ENCODE data around the gene MAB21L2.
A peak's percentile ranks its signal among the peaks of the same experiment; 100 is the strongest.

MAB21L2 gene

DNA sequence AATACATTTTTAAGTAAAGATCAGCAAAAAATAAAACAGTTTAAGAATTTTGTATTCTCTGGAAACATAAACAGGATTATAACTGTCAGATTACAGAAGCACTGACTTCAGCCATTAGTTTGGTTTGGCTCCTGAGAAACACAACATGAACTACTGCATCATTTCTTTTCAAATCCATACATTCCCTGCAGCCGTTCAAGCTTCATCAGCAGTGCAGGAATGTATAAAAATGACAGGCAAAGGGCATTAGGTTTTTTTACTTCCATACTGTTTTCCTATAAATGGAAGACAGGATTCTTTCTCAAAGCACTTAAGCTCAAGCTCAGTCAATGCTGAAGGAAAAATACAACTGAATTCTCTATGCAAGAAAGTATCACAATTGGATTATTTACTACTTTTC, 4.2 kb upstream of the MAB21L2 start:
- DNase-seq (ENCODE audit: low read depth) = peak; percentile 67

DNA sequence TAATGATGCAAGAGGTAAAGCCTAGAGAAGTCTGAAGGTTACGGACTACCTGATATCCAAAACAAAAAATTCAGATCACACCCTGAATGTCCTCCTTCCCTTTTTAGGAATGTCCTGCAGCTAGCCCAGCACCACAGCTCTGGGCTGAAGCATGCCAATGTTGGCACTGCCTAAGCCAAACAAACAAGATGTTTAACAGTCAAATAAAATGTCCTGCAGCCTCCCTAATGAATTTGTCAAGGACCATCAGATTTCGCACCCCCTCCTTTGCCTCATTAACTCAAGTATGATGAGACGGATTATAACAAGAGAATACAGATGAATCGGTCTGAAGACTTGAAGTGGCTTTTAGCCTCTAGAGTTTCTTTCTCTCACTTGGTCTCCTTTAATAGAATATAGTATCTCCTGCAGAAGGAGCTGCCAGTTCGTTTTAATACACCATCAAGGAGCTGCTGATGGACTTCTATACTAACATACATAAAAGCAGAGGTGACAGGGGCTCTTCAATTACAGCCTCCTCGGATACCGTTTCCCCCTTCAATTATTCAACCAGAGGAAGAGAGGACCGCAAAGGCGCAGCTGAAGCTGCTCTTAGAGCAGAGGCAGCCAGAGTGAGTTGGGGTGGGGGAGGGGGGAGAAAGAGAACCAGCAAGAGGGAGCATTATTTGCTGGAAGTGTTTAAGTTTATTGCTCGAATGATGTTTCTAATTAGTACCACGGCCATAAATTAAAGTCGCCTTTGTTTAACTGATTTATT, 3.0 kb upstream of the MAB21L2 start:
- DNase-seq (ENCODE audit: low read depth) = peak; percentile 86

DNA sequence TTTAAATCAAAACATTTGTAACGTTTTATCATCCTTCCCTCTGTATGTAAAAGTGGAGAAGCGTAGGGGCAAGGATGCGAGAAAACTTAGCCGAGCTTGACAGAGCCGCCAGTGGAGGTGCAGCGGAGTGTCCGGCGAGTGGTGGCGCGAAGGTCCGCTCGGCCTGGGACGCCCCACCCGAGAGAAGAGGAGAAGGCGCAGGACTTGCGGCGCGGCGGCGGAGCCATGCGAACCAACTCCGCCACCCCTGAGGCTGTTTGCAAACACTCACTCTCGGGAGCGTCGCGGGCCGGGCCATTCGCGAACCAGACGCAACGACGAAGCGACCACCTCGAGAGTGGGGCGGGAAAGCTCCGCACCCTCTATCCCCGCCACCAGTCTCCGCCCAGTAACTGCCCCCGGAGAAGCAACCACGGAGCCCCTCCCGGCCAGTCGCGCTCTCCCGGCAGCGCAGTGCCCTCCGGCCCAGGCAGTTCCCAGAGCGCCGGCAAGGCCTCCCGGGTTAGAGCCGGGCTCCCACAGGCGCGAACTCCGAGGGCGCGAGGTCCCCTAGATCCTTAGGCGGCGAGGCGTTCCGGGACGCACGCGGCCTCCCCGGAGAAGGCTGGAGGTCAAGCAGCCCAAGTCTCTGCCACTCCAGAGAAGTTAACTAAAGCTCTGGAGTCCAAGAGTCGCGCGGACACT, 2.3 kb upstream of the MAB21L2 start:
- peak; percentile 53 for DNase-seq (ENCODE audit: low read depth)

DNA sequence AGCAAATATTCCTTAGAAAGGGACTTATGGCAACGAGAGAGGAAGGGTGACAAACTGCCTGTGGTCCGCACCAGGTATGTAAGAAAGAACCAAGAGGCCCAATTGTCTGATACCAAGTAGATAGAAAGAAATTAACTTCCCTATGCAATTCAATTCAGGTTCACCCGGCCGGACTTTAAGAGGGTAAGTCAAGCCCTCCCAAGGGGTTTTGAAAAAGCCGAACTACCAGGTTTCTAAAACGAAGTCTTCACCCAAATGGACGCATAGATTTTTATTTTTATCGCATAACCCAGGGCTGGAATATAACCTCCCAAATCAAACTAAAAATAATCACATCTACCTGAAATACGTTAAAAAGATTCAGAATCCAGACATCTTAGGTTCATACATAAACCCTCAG, 1.6 kb upstream of the MAB21L2 start:
- DNase-seq (ENCODE audit: low read depth) = no peak

DNA sequence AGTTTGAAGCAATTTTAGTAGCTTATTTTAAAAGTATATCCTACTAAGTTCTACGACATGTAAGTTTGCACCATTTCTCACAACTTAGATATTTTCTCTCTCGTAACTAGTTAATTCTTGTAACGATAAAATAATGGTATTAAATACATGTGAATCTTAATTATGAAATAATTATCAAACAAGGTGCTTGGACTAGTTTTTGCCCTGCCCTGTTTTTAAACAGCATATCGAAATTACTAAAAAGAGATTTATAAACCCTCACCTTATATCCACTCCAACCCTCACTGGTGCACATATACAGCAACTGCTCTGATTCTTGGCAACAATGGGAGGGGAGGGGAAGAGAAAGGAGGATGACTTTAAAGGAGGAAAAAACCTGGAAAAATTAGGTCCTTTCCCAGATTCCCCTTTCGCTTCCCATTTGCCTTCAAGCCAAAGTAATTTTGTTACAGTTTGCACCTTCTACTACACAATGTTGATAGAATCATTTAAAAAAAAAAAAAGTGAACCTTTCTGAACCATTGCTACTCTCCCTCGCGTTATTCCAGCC, 820 bp upstream of the MAB21L2 start:
- DNase-seq (ENCODE audit: low read depth) = peak; percentile 56

DNA sequence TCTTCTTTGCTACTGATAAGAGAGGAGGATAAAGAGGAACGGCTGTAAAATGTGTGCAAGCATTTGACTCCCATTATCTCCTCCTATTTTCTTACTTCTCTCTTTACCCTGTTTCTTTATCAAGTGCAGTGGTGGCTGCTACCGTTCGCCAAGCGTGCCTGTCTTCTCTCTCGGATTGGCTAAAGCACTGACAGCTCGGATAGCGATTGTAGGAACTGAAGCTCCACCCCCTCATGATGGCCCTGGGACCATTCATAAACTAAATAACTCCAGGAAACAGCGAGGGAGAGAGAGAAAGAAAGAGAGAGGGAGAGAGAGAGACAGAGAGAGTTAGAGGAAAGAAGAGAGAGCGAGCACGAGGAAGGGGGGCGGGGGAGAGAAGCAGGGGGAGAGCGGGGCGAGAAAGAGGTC, 305 bp upstream of the MAB21L2 start:
- DNase-seq (ENCODE audit: low read depth) = peak; percentile 100

DNA sequence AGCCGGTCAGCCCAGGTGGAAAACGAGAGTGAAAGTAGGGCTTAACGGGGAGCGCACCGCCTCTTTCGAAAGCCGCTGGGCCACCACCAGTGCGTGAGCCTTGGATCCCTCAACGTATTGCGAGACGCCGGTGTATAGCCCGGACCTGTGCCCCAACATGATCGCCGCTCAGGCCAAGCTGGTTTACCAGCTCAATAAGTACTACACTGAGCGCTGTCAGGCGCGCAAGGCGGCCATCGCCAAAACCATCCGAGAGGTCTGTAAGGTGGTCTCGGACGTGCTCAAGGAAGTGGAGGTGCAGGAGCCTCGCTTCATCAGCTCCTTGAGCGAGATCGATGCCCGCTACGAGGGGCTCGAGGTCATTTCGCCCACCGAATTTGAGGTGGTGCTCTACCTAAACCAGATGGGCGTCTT, 929 bp downstream of the MAB21L2 start:
- peak; percentile 45 for DNase-seq (ENCODE audit: low read depth)

DNA sequence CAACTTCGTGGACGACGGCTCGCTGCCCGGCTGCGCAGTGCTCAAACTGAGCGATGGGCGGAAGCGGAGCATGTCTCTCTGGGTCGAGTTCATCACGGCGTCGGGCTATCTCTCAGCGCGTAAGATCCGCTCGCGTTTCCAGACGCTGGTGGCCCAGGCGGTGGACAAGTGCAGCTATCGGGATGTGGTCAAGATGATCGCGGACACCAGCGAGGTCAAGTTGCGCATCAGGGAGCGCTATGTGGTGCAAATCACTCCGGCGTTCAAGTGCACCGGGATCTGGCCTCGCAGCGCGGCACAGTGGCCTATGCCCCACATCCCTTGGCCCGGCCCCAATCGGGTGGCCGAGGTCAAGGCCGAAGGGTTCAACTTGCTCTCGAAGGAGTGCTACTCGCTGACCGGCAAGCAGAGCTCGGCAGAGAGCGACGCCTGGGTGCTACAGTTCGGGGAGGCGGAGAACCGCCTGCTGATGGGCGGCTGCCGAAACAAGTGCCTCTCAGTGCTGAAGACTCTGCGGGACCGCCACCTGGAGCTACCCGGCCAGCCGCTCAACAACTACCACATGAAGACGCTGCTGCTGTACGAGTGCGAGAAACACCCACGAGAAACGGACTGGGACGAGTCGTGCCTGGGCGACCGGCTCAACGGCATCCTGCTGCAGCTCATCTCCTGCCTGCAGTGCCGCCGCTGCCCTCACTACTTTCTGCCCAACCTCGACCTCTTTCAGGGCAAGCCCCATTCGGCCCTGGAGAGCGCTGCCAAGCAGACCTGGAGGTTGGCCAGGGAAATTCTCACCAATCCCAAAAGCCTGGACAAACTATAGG, 1.5 kb downstream of the MAB21L2 start:
- DNase-seq (ENCODE audit: low read depth) = peak; percentile 48

DNA sequence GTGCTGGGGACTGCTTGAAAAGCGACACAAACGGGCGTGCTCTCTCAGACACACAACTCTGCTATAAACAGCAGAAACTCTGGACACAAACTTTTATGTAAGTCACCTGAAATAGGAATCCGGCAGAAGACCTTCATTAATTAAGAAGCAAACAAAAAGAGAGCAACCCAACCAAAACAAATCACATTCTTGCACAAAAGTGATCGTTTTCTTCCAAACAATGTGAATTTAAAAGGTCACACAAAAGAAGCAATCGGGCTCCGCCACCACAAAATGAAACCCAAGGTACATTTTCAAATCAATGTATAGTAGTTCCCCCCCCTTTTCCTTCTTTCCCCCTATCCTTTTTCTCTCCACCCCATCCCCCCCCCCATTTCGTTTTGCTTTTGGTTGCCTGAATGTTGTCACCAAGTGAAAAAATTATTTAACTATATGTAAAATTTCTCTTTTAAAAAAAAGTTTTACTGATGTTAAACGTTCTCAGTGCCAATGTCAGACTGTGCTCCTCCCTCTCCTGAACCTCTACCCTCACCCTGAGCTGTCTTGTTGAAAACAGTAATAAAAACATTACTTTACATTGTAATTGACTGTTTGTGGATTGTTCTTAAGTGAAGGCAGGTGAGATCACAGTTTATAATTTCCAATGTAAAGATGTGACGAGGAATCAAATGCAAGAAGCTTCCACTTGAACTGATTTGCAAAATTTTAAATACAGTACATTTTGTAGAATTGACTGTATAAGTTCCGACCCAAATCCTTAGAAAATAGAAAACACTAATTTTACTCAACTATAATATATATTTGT, 2.4 kb downstream of the MAB21L2 start:
- no peak for DNase-seq (ENCODE audit: low read depth)

DNA sequence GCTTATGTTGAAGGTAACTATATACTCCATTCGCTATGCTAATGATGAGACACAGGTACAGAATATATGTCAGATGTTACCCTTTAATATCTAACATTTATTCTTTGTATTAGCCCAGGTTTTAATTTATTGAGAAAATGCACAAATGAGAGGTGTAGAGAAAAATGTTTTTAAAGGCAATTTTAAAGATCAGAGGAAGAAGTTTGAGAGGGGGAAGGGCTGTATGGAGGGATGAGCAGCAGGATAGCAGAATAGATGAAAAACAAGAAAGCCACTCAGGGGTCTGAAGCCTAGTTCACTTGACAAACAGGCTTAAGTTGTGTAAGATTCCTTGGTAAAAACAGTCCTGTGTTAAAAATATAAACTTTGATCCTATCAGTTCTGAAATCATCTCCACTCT, 3.7 kb downstream of the MAB21L2 start:
- DNase-seq (ENCODE audit: low read depth) = peak; percentile 46

DNA sequence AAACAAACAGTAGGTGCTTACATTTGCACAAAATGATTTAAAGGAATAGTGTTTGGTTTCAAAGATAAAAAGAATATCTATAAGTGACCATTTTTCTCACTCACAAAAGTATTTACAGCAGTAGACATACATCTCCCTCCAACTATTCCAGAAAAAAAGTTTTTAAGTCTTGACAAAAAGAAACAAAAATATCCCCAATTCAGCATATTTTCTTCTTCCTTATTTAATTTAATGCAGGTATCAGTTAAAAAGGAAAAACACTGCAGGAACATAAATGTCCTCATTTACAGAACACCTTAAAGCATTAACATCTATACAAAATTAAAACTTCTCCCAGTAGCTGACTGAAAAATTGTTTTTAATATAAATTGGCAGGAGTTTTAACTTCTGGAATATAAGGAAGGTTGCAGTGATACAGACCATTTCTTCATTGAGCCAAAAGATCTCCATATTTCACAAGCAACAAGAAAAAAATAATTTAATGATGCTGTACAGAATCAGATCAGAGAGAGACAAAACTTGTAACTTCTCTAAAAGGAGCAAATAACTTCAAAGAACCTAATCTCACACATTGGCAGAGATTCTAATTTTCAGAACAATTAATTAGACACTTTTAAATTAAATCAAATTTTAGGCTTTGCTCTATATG, 4.3 kb downstream of the MAB21L2 start:
- DNase-seq (ENCODE audit: low read depth) = no peak

DNA sequence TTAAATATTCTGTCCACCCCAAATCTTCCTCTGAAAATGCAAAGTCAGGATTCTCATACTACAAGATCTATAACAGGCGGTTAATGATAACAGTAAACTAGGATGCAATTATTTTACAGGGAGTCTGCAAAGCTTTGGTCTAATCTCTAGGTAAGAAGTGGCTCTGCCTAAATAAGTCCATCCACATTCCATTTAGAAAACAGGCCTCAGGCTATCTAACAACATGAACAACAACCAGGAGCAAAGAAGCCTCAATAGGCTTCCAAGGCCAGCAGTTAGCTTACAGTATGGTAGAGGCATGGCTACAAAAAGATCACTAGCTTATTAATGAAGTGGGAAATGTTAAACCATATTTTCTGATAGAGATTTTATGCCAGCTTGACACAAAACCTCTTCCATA, 6.4 kb downstream of the MAB21L2 start:
- peak; percentile 56 for DNase-seq (ENCODE audit: low read depth)

DNA sequence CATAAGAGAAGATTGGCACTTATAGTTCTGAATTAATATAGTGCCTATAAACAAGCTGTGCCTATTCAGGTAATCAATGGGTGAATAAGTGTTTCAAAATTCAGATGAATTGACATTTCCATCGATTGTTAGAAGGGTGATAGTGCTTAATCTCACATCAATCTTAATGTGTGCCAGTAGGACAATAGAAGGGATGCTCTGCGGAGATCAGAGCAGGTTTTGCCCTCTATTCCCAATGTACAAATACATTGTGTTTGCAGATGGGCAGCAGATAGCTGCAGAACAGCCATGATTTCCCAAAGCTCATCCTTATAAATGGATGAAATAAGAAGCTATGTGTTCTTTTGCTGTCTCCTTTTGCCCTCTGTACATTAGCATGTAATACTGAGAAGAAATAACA, 7.2 kb downstream of the MAB21L2 start:
- no peak for DNase-seq (ENCODE audit: low read depth)

DNA sequence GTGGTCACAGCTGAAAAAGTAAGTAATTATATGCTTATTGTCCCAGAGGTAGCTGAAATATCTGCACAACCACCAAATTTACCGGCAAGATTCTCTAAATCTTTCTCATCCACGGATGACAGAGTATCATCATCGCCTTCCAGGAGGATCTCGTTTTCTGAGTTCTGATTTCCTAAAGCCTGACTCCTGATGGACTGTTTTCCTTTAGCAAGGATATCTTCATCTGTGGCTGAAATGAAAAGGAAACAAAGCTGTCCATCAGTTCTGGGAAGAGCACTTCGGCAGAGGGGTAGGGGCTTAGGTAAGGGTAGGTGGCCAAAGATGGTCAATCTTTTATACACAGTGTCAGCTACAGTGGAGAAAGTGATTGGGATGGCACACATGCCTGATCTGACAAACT, 8.7 kb downstream of the MAB21L2 start:
- peak; percentile 48 for DNase-seq (ENCODE audit: low read depth)

DNA sequence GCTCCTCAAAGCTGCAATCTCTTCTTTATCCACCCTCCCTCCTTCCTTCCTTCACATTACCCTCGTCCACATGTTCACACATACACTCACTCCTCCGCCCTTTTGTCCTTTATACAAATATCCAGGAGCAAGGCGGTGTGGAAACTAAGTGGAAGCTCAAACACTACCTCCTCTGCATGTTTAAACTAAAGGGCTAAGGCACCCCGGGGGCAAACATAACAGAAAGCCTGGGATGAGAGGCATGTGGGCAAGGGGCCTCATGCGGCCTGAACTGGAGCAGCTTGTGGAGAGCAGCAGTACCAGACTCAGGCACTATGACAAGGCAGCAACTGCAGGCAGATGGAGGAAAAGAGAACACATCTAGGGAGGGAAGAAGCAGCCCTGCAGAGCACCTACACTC, 9.5 kb downstream of the MAB21L2 start:
- DNase-seq (ENCODE audit: low read depth) = peak; percentile 77

DNA sequence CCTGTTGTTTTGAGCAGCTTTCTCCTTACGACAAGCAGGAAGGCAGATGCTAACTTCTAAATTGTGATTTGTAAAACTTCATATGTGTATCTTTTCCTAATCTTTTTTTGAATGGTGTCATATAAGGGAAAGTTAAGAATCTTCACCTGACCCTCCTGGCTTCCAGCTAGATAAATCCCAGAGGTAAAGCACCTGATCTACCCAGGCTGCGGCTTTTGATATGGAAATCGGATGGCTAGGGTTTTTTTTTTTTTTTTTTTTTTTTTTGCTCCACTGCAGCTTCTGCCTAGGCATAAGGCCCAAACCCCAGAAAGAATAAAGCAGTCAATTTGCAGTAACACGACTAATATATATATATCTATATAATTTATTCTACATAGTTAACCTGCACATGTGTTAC, 10.0 kb downstream of the MAB21L2 start:
- DNase-seq (ENCODE audit: low read depth) = no peak

DNA sequence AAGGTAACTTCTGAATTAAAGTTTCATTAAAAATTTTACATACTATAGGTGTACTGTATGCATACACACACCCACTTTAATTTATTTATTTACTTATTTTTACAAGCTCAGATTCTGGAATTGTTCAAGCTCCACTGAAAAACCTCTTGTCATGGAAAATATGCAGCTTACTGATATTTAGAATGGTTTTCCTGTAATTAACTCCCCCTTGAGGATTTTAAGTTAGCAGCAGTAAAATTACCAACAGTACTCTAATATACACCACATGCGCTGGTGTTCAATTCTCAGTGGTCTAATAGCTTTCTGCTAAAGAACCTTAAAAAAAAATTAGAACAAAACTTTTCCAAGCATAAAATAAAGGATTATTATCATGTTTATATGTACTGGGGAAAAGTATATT, 12.0 kb downstream of the MAB21L2 start:
- DNase-seq (ENCODE audit: low read depth) = peak; percentile 66

DNA sequence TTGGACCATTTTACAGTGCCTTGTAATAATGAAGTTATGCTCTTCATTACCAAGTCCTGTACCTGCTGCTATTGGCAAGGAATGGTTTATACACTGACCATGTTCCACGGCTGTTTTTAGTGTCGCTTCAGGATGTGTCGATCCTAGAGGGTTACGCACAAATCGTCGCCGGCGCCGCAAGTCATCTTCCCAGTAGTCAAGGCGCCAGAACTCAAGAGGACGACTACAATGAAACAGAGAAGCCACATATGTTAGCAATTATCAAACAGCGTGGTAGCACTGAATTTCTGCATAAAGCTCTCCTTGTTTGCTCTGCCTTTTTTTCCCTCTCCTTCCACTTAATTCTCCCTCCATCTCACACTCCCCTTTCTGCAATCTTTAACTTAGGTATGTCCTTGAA, 17.0 kb downstream of the MAB21L2 start:
- no peak for DNase-seq (ENCODE audit: low read depth)

DNA sequence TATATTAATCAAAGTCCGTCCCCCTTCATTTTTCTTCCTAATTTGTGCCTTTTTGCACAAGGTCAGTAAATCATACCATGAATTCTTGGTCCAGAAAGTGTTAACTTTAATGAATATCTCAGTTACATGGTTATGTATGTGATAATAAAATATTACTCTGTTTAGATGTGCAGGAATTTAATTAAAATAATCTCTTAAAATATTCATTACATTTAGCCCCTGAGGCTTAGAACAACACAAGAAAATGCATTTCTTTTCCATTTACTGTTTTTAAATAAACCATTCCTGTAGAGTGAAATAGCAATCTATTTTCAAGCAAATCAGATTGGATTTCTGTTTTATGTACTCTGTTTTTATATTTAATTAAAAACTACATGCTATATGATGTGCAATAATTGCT, 17.6 kb downstream of the MAB21L2 start:
- no peak for DNase-seq (ENCODE audit: low read depth)

DNA sequence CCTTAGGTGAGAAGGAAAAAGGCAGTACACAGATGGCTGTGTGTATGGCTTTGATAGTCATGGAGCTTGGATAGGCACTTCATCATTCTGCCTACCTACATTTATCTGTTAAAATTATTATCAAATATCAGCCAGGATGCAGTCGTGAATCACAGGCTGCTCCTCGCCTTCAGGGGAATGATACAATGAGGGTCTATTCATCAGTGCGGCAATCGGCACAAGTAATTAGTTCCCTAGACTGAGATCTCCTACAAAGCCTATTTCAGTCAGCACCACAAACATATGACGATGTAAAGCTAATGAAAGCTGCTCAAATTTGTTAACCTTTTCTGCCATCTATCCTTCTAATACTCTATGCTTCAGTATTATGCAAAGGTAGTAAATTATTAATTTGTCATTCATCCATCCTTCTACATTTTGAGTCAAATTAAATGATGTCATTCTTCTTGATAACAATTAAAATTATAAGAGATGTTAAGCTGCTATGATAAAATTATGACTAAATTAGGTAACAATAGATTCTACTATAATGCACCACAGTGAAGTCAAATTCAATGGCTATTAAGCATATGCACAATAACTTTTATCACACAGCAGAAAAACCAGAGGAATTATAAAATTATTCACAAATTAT, 19.0 kb downstream of the MAB21L2 start:
- DNase-seq (ENCODE audit: low read depth) = no peak

DNA sequence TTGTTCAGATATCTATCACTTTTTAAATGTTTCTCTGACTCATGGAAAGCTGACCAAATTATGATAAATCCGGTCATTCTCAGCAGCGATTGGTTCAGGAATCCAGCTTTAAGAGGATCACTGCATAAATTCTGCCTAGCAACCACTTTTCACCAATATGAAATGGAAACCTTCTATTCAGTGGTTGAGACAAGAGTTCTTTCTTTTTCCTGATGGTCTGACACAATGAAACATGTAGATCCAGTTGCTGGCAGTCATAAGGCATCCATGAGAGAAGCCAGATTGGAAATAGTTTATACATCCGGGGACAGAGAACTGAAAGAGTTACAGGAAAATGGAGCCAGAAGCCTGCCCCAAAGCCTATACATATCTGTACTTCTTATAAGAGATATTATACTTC, 27.2 kb downstream of the MAB21L2 start:
- peak; percentile 11 for DNase-seq (ENCODE audit: low read depth)

Measured in amniotic epithelial cell (primary cell).